Measurements from ENCODE around the gene C3orf18. TPM values are rescaled to one million over a fixed set of nuclear protein-coding genes. Genes with fewer than 3 reads are reported as not detected.

Gene C3orf18
- total and polyA plus RNA-seq, 2 donors (not counting 3 experiments of a cell fraction or from before 2014, with no cell fraction given), result 1.7 to 2.9 TPM

GRCh38 chr3:50512131-50512530 is 55.4 kb downstream of the C3orf18 start:
- Histone ChIP-seq H3K27me3 (ENCODE audit: control insufficient read depth in 2 of 2, insufficient read depth in 2 of 2, low read length in 2 of 2) (peaks cover 5 to 7% of the 10 kb centered on the region in 2 experiments), H3K4me3 (replicated peaks in 1 of 3; ENCODE audit: insufficient read depth in 1 of 3, low read depth in 1 of 3, low read length in 3 of 3) (no peak overlapping the region), H3K4me1 (ENCODE audit: control insufficient read depth, extremely low read depth, insufficient read depth, low read length) (peaks cover 5% of the 10 kb centered on the region), H2AFZ (ENCODE audit: low read depth, low read length) (no peak overlapping the region), H3K9me1 (replicated peaks; ENCODE audit: control insufficient read depth, extremely low read depth, insufficient read depth, low read length) (no peaks in the 10 kb centered on the region), H4K20me1 (replicated peaks; ENCODE audit: control insufficient read depth, extremely low read depth, insufficient read depth, low read length) (no peaks in the 10 kb centered on the region), H3K79me2 (ENCODE audit: control insufficient read depth, insufficient read depth, low read length) (no peaks in the 10 kb centered on the region), H3K27ac (ENCODE audit: insufficient read depth, low read depth, low read length) (no peak overlapping the region), H3K36me3 (ENCODE audit: control insufficient read depth in 2 of 2, extremely low read depth in 1 of 2, insufficient read depth in 2 of 2, low read length in 2 of 2) (no peaks in the 10 kb centered on the region), H3K9ac (replicated peaks; ENCODE audit: extremely low read depth, insufficient read depth, low read length) (no peak overlapping the region), H3K9me3 (replicated peaks; ENCODE audit: control insufficient read depth, insufficient read depth, low read length) (no peaks in the 10 kb centered on the region), H3K4me2 (ENCODE audit: insufficient read depth, low read length) (no peak overlapping the region)
- no peak for DNase-seq (ENCODE audit: low read depth, low spot score)
- BruUV-seq (replicated peaks), result no TSS peak
- TF ChIP-seq EZH2 (IDR thresholded peaks at IDR 0.05; ENCODE audit: borderline replicate concordance, low read depth, low read length, severe bottlenecking) (no peak), MYC (IDR thresholded peaks at IDR 0.05; ENCODE audit: low read depth, low read length) (no peak), FOS (IDR thresholded peaks at IDR 0.05; ENCODE audit: borderline replicate concordance, insufficient read depth, low read length) (no peak), GATA2 (IDR thresholded peaks at IDR 0.05; ENCODE audit: insufficient read depth, insufficient read length, low read depth, low read length) (no peak), CTCF (IDR thresholded peaks at IDR 0.05; ENCODE audit: extremely low read depth in 1 of 2, insufficient read depth in 1 of 2, low read depth in 1 of 2, low read length in 2 of 2) (no peak), POLR2A (IDR thresholded peaks at IDR 0.05; ENCODE audit: low read depth, low read length) (no peak), MAX (IDR thresholded peaks at IDR 0.05; ENCODE audit: insufficient read depth, insufficient read length) (no peak), POLR2AphosphoS5 (IDR thresholded peaks at IDR 0.05; ENCODE audit: insufficient read depth, low read depth, low read length) (no peak), JUN (IDR thresholded peaks at IDR 0.05; ENCODE audit: borderline replicate concordance, insufficient read depth, insufficient read length, low read depth) (no peak)
- intact Hi-C loops (cut with micrococcal nuclease) (no loop called here), dilution Hi-C loops (cut with MboI; ENCODE audit: extremely low pct_ligation_motif_present, low sequenced_read_pairs) (no loop called here)
- no peak for FAIRE-seq
- CTCF ChIA-PET, result interaction anchor here (1.4 kb wide), 1 partner anchor 30 kb away, joined by 4 read pairs; no protein-coding TSS in a partner anchor
- POLR2A ChIA-PET, result no interaction called here

Measured in endothelial cell of umbilical vein (primary cell).